GM19455 (cell line): ENCODE data around the gene MRE11.
"Not testable (repeated sequence)": the region's sequence is repeated elsewhere in the genome, so short reads cannot be mapped to it uniquely, and the experiment has no call there.

Experiments
- ATAC-seq: cut with Tn5 transposase; IDR thresholded peaks from one replicate; pipeline ENCODE4 v1.9.1; 2021; ENCODE audit not compliant: unreplicated experiment

Gene MRE11

DNA sequence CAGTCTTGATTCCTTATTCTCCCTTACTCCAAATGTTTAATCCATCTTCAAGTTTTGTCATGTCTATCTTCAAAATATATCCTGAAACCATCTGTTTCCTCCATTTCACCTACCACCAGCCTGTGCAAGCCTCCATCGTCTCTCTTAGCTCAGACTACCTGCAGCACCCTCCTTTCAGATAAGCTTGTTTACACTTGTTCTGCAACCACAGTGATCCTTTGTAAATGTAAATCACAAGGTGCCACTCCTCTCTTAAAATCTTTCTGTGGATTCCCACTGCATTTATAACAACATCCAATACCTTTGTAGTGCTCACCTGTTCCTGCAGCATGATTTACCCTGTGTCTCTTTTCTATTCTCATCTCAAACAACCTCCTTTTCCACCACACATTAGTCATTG, 60.6 kb downstream of the MRE11 start:
- no peak for ATAC-seq

- no peak for ATAC-seq
Observed at GRCh38 chr11:94424662-94425061, 69.0 kb downstream of the MRE11 start.

- ATAC-seq = no peak
Observed at GRCh38 chr11:94424011-94424410, 69.6 kb downstream of the MRE11 start.

DNA sequence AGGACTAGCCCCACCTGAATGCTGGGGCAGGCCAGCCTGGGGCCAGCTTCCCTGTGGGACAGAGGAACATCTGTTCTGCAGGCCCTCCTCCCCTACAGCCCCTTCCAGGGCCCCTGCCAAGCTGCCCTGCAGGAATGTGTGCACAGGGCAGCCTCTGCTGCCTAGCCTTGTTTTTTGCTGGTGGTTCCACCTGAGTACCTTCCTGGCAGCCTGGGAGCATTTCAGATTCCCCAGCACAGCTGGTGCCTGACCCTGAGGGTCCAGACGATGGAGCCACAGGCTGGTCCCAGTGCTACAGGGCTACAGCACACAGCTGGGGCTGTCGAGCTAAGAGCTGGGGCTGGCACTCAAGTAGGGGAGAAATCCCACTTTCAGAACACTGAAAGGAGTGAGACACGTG, 70.1 kb downstream of the MRE11 start:
- ATAC-seq = no peak

DNA sequence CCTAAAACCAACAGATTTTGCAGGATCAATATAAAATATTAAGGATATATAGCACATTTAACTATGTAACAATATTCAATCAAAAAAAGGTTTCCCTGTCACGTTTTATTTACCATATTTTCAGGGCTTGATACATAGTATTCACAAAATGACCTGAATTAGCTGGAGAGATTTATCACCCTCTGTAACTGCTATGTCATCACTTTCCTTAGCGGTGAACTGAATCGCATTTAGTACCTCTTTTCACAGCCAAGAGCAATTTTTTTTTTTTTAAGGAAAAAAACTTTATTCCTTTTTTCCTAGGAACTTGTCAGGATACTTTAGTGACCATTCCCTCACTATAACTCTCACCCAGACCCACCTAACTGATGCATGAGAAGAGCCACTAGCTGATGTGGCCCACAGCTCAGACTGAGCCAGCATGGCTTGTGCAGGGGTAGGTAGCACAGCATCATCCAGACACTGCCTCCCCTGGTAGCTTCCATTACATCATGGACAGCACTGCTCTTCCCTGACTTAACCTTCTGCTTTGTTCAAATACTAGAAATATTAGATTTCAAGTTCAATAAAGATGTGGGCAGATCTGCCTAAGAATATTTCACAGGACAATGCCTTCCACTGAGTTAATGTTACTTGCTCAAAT, 75.4 kb downstream of the MRE11 start:
- ATAC-seq = no peak

GRCh38 chr11:94417386-94417987, 76.2 kb downstream of the MRE11 start:
- no peak for ATAC-seq

DNA sequence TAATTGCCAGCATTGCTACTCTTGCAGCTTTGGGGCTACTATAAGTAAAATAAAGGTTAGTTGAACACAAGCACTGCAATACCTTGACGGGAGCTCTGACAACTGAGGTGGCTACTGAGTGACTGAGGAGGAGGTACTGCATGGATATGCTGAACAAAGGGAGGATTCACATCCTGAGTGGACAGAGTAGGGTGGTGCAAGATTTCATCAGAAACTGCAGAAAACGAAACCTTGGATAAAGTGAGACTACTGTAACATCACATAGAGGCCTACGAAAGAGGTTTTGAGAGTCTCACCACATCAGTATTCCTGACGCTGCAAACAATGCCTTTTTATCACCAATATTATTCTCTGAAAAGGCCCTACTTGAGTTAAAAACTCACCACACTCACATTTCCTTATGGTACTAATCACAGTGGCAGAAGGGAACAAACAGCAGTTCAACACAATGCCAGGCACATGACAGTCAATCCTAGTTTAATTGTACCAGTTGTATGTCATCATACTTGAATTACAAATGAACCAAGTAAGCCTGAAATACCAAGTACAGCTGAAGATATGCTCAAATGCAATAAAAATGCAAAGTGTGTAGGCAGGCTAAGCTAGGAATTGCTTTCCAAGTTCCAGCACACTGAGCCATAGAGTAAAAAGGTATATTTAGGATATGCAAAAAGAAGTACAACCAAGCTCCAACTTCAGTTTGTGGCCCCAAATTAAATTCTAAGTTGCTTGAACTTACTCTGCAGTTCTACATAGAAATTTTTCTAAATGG, 88.4 kb downstream of the MRE11 start:
- no peak for ATAC-seq

DNA sequence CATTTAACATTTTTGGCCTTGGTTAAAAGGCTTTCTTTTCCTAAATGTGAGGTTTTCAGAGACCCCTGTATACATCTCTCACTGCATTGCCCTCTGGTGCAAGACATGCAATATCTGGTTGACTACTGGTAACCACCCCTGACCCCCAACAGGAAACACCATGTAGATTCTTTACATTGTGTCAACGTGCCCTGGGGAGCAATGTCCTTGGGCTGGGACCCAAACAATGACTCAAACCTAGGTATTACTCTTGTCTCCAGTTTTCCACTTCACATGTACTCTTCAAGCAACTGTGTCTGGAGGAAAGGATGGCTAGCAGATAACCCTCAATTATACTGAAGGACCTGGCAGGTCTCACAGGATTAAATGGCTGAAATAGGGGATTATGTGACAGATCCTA, 91.3 kb downstream of the MRE11 start:
- ATAC-seq = no peak

DNA sequence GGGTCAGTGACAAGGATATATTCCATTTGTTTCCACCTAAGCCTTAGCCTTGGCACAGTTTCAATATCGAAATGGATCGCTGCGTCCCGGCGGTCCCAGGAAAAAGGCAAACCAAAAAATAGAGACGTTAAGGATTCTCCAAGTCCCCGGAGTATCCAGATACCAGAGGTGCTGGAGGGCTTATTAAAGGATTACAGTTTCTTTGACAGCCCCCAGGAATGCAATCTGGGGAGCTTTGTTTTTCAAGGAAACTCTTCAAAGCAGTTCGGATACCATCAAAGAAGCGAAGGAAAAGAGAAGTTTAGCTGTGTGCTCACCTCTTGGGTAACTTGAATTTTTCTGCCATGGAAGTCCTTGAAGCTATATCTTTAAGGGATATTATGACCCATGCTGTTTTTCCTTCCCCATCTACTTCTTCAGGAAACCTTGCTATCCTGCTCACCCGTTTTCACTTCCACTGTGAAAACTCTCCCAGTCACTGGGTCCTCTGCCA, 91.8 kb downstream of the MRE11 start:
- no peak for ATAC-seq

GRCh38 chr11:94400839-94401772, 92.5 kb downstream of the MRE11 start, which contains the start of gene GPR83:
Gene GPR83, minus strand, starts transcription at chr11:94401419. Its CDS starts 172 bp downstream, at chr11:94401247.
- no peak for ATAC-seq

- ATAC-seq = no peak
Observed at GRCh38 chr11:94400457-94400838, 93.2 kb downstream of the MRE11 start.

GRCh38 chr11:94400050-94400449, 93.6 kb downstream of the MRE11 start:
- no peak for ATAC-seq

DNA sequence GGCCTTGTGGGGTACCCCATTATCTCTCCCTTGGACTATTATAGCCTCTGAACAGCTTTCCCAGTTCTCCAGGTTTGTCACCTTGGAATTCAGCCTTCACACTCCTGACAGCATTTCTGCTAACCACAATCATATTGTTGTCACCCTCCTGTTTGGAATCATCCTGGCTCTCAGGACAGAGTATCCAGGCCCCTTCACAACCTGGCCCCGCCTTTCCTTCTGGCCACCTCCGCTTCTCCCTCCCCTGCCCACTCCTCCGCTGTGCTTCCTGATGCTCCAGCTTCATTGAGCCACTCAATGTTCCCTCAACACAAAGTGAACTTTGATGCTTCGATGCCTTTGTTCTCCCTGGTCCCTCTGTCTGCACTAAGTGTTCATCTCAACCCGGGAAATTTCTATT, 95.5 kb downstream of the MRE11 start:
- ATAC-seq = no peak

GRCh38 chr11:94396282-94396681, 97.4 kb downstream of the MRE11 start:
- ATAC-seq = no peak

DNA sequence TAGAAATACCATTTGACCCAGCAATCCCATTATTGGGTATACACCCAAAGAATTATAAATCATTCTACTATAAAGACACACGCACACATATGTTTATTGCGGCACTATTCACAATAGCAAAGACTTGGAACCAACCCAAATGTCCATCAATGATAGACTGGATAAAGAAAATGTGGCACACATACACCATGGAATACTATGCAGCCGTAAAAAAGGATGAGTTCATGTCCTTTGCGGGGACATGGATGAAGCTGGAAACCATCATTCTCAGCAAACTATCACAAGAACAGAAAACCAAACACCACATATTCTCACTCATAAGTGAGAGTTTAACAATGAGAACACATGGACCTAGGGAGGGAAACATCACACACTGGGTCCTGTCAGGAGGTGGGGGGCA, 101.7 kb downstream of the MRE11 start:
- ATAC-seq = not testable (repeated sequence)

DNA sequence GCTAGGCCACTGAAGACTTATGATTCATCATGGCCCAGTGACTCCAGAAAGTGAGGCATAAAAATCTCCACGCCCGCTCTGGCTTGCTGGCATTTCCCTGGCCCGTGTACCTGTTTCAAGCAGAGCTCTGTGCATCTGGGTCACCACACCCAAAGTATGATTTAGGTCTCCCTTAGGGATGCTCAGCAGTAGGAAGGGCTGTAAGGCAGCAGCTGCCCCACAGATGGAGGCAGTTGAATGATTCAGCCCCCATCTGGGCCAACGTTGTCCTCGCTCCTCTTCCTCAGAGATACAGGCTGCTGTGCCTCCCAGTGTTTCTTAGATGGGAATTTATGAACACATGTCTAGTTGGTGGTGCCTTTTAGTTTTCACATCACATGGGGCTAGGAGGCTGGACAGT, 114.0 kb downstream of the MRE11 start:
- no peak for ATAC-seq

GRCh38 chr11:94376841-94377240, 116.8 kb downstream of the MRE11 start:
- no peak for ATAC-seq

DNA sequence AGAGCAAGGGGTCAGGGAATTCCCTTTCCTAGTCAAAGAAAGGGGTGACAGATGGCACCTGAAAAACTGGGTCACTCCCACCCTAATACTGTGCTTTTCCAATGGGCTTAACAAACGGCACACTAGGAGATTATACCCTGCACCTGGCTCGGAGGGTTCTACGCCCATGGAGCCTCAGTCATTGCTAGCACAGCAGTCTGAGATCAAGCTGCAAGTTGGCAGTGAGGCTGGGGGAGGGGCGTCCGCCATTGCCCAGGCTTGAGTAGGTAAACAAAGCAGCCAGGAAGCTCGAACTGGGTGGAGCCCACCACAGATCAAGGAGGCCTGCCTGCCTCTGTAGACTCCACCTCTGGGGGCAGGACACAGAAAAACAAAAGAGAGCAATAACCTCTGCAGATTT, 123.1 kb downstream of the MRE11 start:
- not testable (repeated sequence) for ATAC-seq
